ENCODE results near the gene NAPA. TPM values are rescaled to one million over a fixed set of nuclear protein-coding genes. Genes with fewer than 3 reads are reported as not detected.

The NAPA gene
- total and polyA plus RNA-seq, 10 of the 15 experiments (the other 5 are each of a cell fraction or from before 2014, with no cell fraction given) = 8.2 to 193 (median 102) TPM

GRCh38 chr19:47471381-47471732 is 43.5 kb downstream of the NAPA start (continued):
- TF ChIP-seq ATF3 (IDR thresholded peaks at IDR 0.05; ENCODE audit: borderline replicate concordance, extremely low read depth, low read depth, low read length) = no peak
- TF ChIP-seq RAD21 (IDR thresholded peaks at IDR 0.05; ENCODE audit: insufficient read depth, low read depth, low read length) = no peak

- H3K79me2 ChIP-seq (ENCODE audit: control insufficient read depth, insufficient read depth, low read length) = no peaks in the 10 kb centered on the region
- in situ Hi-C loops (cut with MboI) (no loop called here), intact Hi-C loops (cut with micrococcal nuclease; ENCODE audit: unreplicated experiment) (no loop called here)
- ATAC-seq (no peak), DNase-seq (ENCODE audit: low read depth, low spot score) (no peak), FAIRE-seq (no peak)
- H3K4me2 ChIP-seq (ENCODE audit: control insufficient read depth, insufficient read depth) = no peak overlapping the region
- ChIA-PET POLR2A (no interaction called here), RAD21 (ENCODE audit: unreplicated experiment) (no interaction called here), CTCF (no interaction called here), SMC1A (ENCODE audit: uncharacterized antibody, unreplicated experiment) (no interaction called here)
- no peaks in the 10 kb centered on the region for H3K36me3 ChIP-seq (ENCODE audit: control insufficient read depth in 2 of 2, insufficient read depth in 2 of 2, low read length in 1 of 2)
- H3K27ac ChIP-seq (ENCODE audit: control insufficient read depth, insufficient read depth) = no peak overlapping the region
- no peak for TF ChIP-seq ETV6 (conservative IDR thresholded peaks at IDR 0.05 in 1 of 2, IDR thresholded peaks at IDR 0.05 in 1 of 2; ENCODE audit: borderline replicate concordance in 1 of 2, low read depth in 1 of 2)
- no peak for TF ChIP-seq E2F8 (IDR thresholded peaks at IDR 0.05; ENCODE audit: low read depth, partially characterized antibody)
- TF ChIP-seq HDAC2 (IDR thresholded peaks at IDR 0.05) = no peak
- TF ChIP-seq ATF7 (IDR thresholded peaks at IDR 0.05; ENCODE audit: low read depth) = no peak
- no peak for TF ChIP-seq MYC (IDR thresholded peaks at IDR 0.05; ENCODE audit: insufficient read depth, insufficient read length, insufficient replicate concordance, low read length, severe bottlenecking)
- TF ChIP-seq YY1 (IDR thresholded peaks at IDR 0.05; ENCODE audit: low read depth, low read length) = no peak
- no peak for TF ChIP-seq PML (IDR thresholded peaks at IDR 0.05; ENCODE audit: low read length)
- TF ChIP-seq NFXL1 (IDR thresholded peaks at IDR 0.05; ENCODE audit: borderline replicate concordance) = no peak
- no peak for TF ChIP-seq CHD4 (IDR thresholded peaks at IDR 0.05)
- no peak for TF ChIP-seq ZNF217 (IDR thresholded peaks at IDR 0.05)
- no peak for TF ChIP-seq NR2C2 (IDR thresholded peaks at IDR 0.05; ENCODE audit: borderline replicate concordance, control insufficient read depth, insufficient read length, low read depth)
- no peak for TF ChIP-seq TCF3 (IDR thresholded peaks at IDR 0.05; ENCODE audit: borderline replicate concordance, insufficient read depth, low read depth, low read length)
- no peak for TF ChIP-seq HDAC6 (IDR thresholded peaks at IDR 0.05; ENCODE audit: unreplicated experiment)
- TF ChIP-seq SIX5 (IDR thresholded peaks at IDR 0.05; ENCODE audit: low read depth, low read length, severe bottlenecking) = no peak
- no peak for TF ChIP-seq USF1 (IDR thresholded peaks at IDR 0.05; ENCODE audit: borderline replicate concordance, extremely low read length, insufficient read depth, low read depth, low read length)
- TF ChIP-seq TCF12 (IDR thresholded peaks at IDR 0.05; ENCODE audit: low read depth, low read length) = no peak
- no peak for TF ChIP-seq NRF1 (conservative IDR thresholded peaks at IDR 0.05; ENCODE audit: low read depth, low read length)
- no TSS peak for BruUV-seq (replicated peaks)
- peaks cover 5 to 7% of the 10 kb centered on the region in 2 experiments; a peak in 3 of 4 replicates for H3K27me3 ChIP-seq (replicated peaks in 1 of 2; ENCODE audit: control insufficient read depth in 2 of 2, insufficient read depth in 2 of 2, low read length in 1 of 2)
- no peaks in the 10 kb centered on the region for H4K20me1 ChIP-seq (ENCODE audit: control insufficient read depth, insufficient read depth)
- H3K4me3 ChIP-seq = no peak overlapping the region
- H3K4me1 ChIP-seq (ENCODE audit: control insufficient read depth, insufficient read depth, low read length) = no peaks in the 10 kb centered on the region
- no peak overlapping the region for H3K9ac ChIP-seq (ENCODE audit: control insufficient read depth, insufficient read depth, low read length)
- no peak overlapping the region for H2AFZ ChIP-seq (ENCODE audit: control insufficient read depth, low read depth, low read length)
- 11% methylated on average over 12 of the region's 13 CpGs for WGBS (ENCODE audit: insufficient coverage, insufficient replicate concordance, low lambda C conversion rate, missing lambda C conversion rate)
- no peaks in the 10 kb centered on the region for H3K9me3 ChIP-seq (replicated peaks; ENCODE audit: control insufficient read depth, insufficient read depth, low read length)
Observed at GRCh38 chr19:47470447-47471195, 44.2 kb downstream of the NAPA start.

Measured in GM12878 (cell line).